IPS-20b (cell line): ENCODE results near the gene SYT11.
"Not testable (repeated sequence)": the region's sequence is repeated elsewhere in the genome, so short reads cannot be mapped to it uniquely, and the experiment has no call there.

Source experiments
- H3K27ac ChIP-seq: one replicate; pipeline ENCODE4 v1.5.1; 2013; ENCODE audit warnings: low read length
- H3K27me3 ChIP-seq: 2 replicates; pipeline ENCODE4 v1.6.1; 2013; ENCODE audit warnings: mild to moderate bottlenecking, low read length, inconsistent platforms; ENCODE audit not compliant: insufficient read depth
- H3K36me3 ChIP-seq: 2 replicates; pipeline ENCODE4 v1.6.1; 2013; ENCODE audit warnings: low read depth, mild to moderate bottlenecking, inconsistent platforms, low read length, moderate library complexity; ENCODE audit not compliant: insufficient read depth
- H3K4me1 ChIP-seq: 2 replicates; pipeline ENCODE4 v1.6.1; 2013; ENCODE audit warnings: mild to moderate bottlenecking, control low read depth, inconsistent platforms, low read length, moderate library complexity; ENCODE audit not compliant: insufficient read depth
- H3K4me3 ChIP-seq: 2 replicates; pipeline ENCODE4 v1.5.1; 2013; ENCODE audit warnings: mild to moderate bottlenecking, low read length, inconsistent platforms
- H3K9ac ChIP-seq: 2 replicates; pipeline ENCODE4 v1.6.1; 2013; ENCODE audit warnings: low read depth, mild to moderate bottlenecking, inconsistent platforms, low read length, moderate library complexity
- H3K9me3 ChIP-seq: 2 replicates; pipeline ENCODE4 v1.6.1; 2013; ENCODE audit warnings: mild to moderate bottlenecking, low read depth, low read length, inconsistent platforms; ENCODE audit not compliant: insufficient read depth

The SYT11 gene

DNA sequence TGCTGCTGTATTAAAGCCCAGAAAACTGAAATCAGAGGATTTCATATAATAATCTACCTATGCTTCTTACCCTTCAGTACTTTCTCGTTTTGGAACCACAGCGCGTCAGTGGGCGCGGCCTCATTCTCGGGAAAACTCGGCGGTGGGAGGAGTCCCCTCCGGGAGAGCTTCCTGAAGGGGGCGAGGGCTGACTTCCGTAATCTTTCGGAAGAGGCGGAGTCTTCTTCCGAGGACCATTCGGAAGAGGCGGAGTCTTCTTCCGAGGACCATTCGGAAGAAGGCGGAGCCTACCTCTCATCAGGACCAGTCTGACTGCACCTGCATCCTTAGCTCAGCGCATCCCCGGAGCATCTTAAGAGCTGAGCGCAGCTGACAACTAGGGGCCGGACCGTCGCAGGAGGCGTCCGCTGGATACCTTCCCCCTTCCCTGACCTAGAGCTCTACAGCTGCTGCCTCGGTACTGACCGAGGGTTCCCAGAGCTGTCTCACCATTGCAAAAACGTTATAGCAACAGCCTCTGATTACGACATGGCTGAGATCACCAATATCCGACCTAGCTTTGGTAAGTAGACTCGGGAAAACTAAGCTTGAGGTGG lies at the start of gene SYT11:
TSS of gene SYT11 (plus strand) at position 334 of the 596 bp plus-strand sequence. CDS start at position 529, 195 bp downstream.
- H3K4me3 ChIP-seq = peak within 1 kb of the TSS; percentile 73
- H3K27me3 ChIP-seq = no peaks in the 10 kb centered on the region
- H3K36me3 ChIP-seq = peaks cover 7% of the 10 kb centered on the region
- H3K9me3 ChIP-seq = no peaks in the 10 kb centered on the region
- peak within 1 kb of the TSS; percentile 69 for H3K27ac ChIP-seq
- peaks cover 5% of the 10 kb centered on the region; the same call in 1 of the 2 replicates for H3K4me1 ChIP-seq
- peak within 1 kb of the TSS; percentile 93; the same call in 1 of the 2 replicates for H3K9ac ChIP-seq

- H3K9me3 ChIP-seq = no peaks in the 10 kb centered on the region
- H3K27me3 ChIP-seq = no peaks in the 10 kb centered on the region
- H3K4me3 ChIP-seq = no peak overlapping the region
- H3K9ac ChIP-seq = no peak overlapping the region
- peaks cover 80% of the 10 kb centered on the region for H3K36me3 ChIP-seq
- H3K27ac ChIP-seq = no peak overlapping the region
- no peaks in the 10 kb centered on the region for H3K4me1 ChIP-seq
Observed at GRCh38 chr1:155812878-155813277, 46.5 kb upstream of the SYT11 start.

GRCh38 chr1:155813672-155814071 lies 45.7 kb upstream of the SYT11 start:
- H3K36me3 ChIP-seq = peaks cover 82% of the 10 kb centered on the region
- no peaks in the 10 kb centered on the region for H3K4me1 ChIP-seq

GRCh38 chr1:155816351-155816750 lies 43.0 kb upstream of the SYT11 start:
- Histone ChIP-seq H3K4me3 (no peak overlapping the region), H3K36me3 (peaks cover 93% of the 10 kb centered on the region), H3K9ac (no peak overlapping the region), H3K27me3 (no peaks in the 10 kb centered on the region), H3K4me1 (no peaks in the 10 kb centered on the region), H3K9me3 (no peaks in the 10 kb centered on the region), H3K27ac (no peak overlapping the region)

More at GRCh38 chr1:155813672-155814071, 45.7 kb upstream of the SYT11 start:
- H3K27me3 ChIP-seq = no peaks in the 10 kb centered on the region
- H3K9me3 ChIP-seq = no peaks in the 10 kb centered on the region
- H3K27ac ChIP-seq = no peak overlapping the region
- H3K9ac ChIP-seq = no peak overlapping the region
- no peak overlapping the region for H3K4me3 ChIP-seq

- Histone ChIP-seq H3K27ac (no peak overlapping the region), H3K9ac (no peak overlapping the region), H3K36me3 (peaks cover 35% of the 10 kb centered on the region), H3K4me3 (no peak overlapping the region), H3K9me3 (no peaks in the 10 kb centered on the region), H3K27me3 (no peaks in the 10 kb centered on the region), H3K4me1 (no peaks in the 10 kb centered on the region)
Observed at GRCh38 chr1:155827450-155827849, 31.9 kb upstream of the SYT11 start.

GRCh38 chr1:155831279-155831976 lies 27.9 kb upstream of the SYT11 start:
- H3K4me1 ChIP-seq = no peaks in the 10 kb centered on the region; the same call in 1 of the 2 replicates
- H3K27ac ChIP-seq = no peak overlapping the region
- no peaks in the 10 kb centered on the region for H3K9me3 ChIP-seq
- H3K4me3 ChIP-seq = no peak overlapping the region
- no peak overlapping the region for H3K9ac ChIP-seq
- H3K36me3 ChIP-seq = peaks cover 9% of the 10 kb centered on the region
- H3K27me3 ChIP-seq = no peaks in the 10 kb centered on the region

DNA sequence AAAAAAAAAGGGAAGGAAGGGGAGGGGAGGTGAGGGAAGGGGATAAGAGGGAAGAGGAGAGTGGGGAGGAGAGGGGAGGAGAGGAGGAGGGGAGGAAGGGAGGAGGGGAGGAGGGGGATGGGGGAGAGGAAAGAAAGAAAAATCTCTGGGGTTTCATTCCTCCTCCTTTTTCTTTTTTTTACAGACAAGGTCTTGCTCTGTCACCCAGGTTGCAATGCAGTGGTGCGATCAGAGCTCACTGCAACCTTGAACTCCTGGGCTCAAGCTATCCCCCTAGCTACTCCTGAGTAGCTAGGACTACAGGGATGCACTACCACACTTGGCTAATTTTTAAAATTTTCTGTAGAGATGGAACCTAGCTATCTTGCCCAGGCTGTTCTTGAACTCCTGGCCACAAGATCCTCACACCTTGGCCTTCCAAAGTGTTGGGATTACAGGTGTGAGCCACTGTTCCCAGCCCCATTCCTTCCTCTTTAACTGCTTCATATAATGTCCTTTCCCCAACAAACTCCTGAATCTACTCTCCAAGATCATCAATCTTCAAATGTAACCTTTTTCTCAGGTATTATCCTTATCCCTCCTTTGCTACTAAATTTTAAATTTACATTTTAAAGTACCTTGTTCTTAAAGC lies 25.6 kb upstream of the SYT11 start:
- Histone ChIP-seq H3K4me1 (no peaks in the 10 kb centered on the region; the same call in 1 of the 2 replicates), H3K27ac (peak overlapping the region; percentile 81), H3K9me3 (no peaks in the 10 kb centered on the region), H3K36me3 (peaks cover 9% of the 10 kb centered on the region; the same call in 1 of the 2 replicates), H3K4me3 (no peak overlapping the region), H3K27me3 (no peaks in the 10 kb centered on the region), H3K9ac (peak overlapping the region; percentile 16; the same call in 1 of the 2 replicates)

GRCh38 chr1:155834296-155834926 lies 25.0 kb upstream of the SYT11 start:
- Histone ChIP-seq H3K9me3 (no peaks in the 10 kb centered on the region), H3K36me3 (peaks cover 9% of the 10 kb centered on the region; the same call in 1 of the 2 replicates), H3K27me3 (no peaks in the 10 kb centered on the region), H3K4me3 (no peak overlapping the region), H3K27ac (no peak overlapping the region), H3K9ac (peak overlapping the region; percentile 16; the same call in 1 of the 2 replicates), H3K4me1 (no peaks in the 10 kb centered on the region; the same call in 1 of the 2 replicates)

- H3K27me3 ChIP-seq, H3K9ac ChIP-seq, H3K9me3 ChIP-seq, H3K27ac ChIP-seq, H3K36me3 ChIP-seq, H3K4me3 ChIP-seq, H3K4me1 ChIP-seq: not testable (repeated sequence)
Observed at GRCh38 chr1:155834927-155835399, 24.4 kb upstream of the SYT11 start.

DNA sequence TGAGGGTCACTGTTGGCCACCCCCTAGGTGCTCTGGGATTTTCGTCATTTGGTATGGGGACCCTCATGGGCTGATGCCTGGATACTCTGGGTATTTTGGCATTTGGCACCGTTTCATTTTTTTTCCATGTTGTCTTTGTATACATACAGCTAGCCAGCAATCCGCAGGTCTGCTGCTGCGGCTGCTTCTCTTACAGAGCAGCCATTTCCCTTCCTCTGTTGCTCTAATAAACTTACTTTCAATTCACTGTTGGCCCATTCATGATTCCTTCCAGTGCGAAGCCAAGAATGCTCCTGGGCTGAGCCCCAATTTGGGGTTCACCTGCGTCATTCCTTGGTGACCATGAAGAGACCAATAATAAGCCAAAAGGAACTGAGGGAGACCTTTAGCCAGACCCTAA lies 23.8 kb upstream of the SYT11 start:
- Histone ChIP-seq H3K4me1 (no peaks in the 10 kb centered on the region; the same call in 1 of the 2 replicates), H3K27me3 (no peaks in the 10 kb centered on the region), H3K9me3 (no peaks in the 10 kb centered on the region), H3K27ac (no peak overlapping the region), H3K36me3 (peaks cover 9% of the 10 kb centered on the region; the same call in 1 of the 2 replicates), H3K9ac (no peak overlapping the region), H3K4me3 (no peak overlapping the region)

DNA sequence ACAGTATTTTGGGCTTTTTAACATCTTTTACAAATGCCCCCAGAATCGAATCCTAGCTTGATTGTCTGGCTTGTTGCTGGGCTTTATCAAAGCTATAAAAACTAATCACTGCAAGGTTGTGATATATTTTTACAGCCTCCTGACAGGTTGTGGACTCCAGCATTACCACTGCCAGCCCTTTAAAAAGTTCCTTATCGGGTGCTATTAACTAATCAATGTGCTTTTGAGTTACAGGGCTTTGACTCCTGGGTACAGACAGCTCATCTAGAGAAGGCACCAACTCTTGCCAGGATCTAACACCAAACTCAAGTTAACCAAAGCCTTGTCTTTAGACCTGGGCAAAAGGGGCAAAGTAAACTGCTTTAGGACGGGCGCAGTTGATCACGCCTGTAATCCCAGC lies 19.0 kb upstream of the SYT11 start:
- no peak overlapping the region for H3K9ac ChIP-seq
- no peak overlapping the region for H3K4me3 ChIP-seq
- H3K27me3 ChIP-seq = no peaks in the 10 kb centered on the region
- H3K9me3 ChIP-seq = no peaks in the 10 kb centered on the region
- no peaks in the 10 kb centered on the region for H3K4me1 ChIP-seq
- no peak overlapping the region for H3K27ac ChIP-seq
- H3K36me3 ChIP-seq = peaks cover 40% of the 10 kb centered on the region
